C4-2B (cell line): ENCODE results near the gene DTX4.

Source experiments
- ZFX ChIP-seq: fragments of 450-650 bp; IDR thresholded peaks from 2 replicates; pipeline ENCODE4 v1.6.1; 2017
- TF ChIP-seq, protein P1 (sequence below): fragments of 450-650 bp; conservative IDR thresholded peaks from 2 replicates; pipeline ENCODE4 v1.5.1; 2017; ENCODE audit warnings: mild to moderate bottlenecking

DNA sequence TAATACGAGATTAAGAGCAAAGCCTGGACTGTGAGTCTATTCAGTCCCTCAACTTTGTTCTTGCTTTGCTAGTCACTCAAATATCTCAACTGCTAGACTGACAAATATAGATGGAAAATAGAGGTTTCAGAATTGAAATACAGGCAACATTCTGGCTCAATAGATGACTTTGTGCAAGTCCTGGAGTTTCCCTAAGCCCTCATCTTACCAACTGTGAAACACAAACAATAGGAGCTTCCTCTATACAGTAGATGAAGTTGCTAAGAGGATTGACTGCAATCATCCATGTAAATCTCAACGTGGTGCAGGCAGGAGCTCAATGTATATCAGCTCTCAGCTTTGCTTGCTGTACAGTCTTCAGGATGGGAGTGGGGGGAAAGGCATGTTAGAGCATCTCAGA, 47.0 kb downstream of the DTX4 start:
- TF ChIP-seq, protein P1, sequence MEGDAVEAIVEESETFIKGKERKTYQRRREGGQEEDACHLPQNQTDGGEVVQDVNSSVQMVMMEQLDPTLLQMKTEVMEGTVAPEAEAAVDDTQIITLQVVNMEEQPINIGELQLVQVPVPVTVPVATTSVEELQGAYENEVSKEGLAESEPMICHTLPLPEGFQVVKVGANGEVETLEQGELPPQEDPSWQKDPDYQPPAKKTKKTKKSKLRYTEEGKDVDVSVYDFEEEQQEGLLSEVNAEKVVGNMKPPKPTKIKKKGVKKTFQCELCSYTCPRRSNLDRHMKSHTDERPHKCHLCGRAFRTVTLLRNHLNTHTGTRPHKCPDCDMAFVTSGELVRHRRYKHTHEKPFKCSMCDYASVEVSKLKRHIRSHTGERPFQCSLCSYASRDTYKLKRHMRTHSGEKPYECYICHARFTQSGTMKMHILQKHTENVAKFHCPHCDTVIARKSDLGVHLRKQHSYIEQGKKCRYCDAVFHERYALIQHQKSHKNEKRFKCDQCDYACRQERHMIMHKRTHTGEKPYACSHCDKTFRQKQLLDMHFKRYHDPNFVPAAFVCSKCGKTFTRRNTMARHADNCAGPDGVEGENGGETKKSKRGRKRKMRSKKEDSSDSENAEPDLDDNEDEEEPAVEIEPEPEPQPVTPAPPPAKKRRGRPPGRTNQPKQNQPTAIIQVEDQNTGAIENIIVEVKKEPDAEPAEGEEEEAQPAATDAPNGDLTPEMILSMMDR = no peak
- no peak for TF ChIP-seq ZFX
